Right atrium auricular region (tissue), 2 donors: Measurements from ENCODE around the gene INO80D. TPM values are rescaled to one million over a fixed set of nuclear protein-coding genes. Genes with fewer than 3 reads are reported as not detected.
"Not testable (repeated sequence)": the region's sequence is repeated elsewhere in the genome, so short reads cannot be mapped to it uniquely, and the experiment has no call there.

Experiments used
- DNase-seq: peaks from one replicate; pipeline ENCODE4 v3.0.0-alpha.2; 2019; ENCODE audit warnings: low spot score
- H3K27ac ChIP-seq, 2 donors: fragments of 200-600 bp; sonication (generic); 1 replicate in 1 of 2; 2 replicates in 1 of 2; pipeline ENCODE4 v1.5.1; 2016 to 2019
- H3K27me3 ChIP-seq, 2 donors: fragments of 200-600 bp; sonication (generic); one replicate each; pipeline versions ENCODE4 v1.5.1 to v1.6.0; 2017 to 2019
- H3K36me3 ChIP-seq: fragments of 200-600 bp; sonication (generic); one replicate; pipeline ENCODE4 v1.5.1; 2016
- H3K4me1 ChIP-seq, 2 donors: fragments of 200-600 bp; sonication (generic); one replicate each; pipeline versions ENCODE4 v1.5.1 to v1.6.0; 2017 to 2019
- H3K4me3 ChIP-seq, 2 donors: fragments of 200-600 bp; sonication (generic); 1 replicate in 1 of 2; 2 replicates in 1 of 2; pipeline ENCODE4 v1.5.1; 2017 to 2019; ENCODE audit warnings: mild to moderate bottlenecking in 1 of 2, moderate library complexity in 1 of 2
- H3K9me3 ChIP-seq, 2 donors: fragments of 200-600 bp; sonication (generic); one replicate each; pipeline ENCODE4 v1.5.1; 2019
- CTCF ChIP-seq, 2 donors: fragments of 200-600 bp; sonication (generic); IDR thresholded peaks; one replicate each; pipeline ENCODE4 v1.5.1; 2019; ENCODE audit warnings: antibody characterized with exemption in 2 of 2
- total RNA-seq, 2 donors: library from RNA; depleted of rRNA; stranded (reverse); fragments of >200 nt; gene quantifications; one replicate each; pipeline ENCODE4 v1.1.0, GENCODE V29; 2016

The INO80D gene
- total RNA-seq, 2 donors from 2014 or later = 10.2 to 12.9 TPM

GRCh38 chr2:206051912-206052311 lies 34.1 kb downstream of the INO80D start:
- H3K36me3 ChIP-seq = peaks cover 13% of the 10 kb centered on the region
- H3K27ac ChIP-seq = no peak overlapping the region
- H3K4me1 ChIP-seq = no peaks in the 10 kb centered on the region
- H3K4me3 ChIP-seq = no peak overlapping the region
- TF ChIP-seq CTCF (IDR thresholded peaks at IDR 0.05) = no peak
- no peaks in the 10 kb centered on the region for H3K27me3 ChIP-seq
- H3K9me3 ChIP-seq = no peaks in the 10 kb centered on the region
- no peak for DNase-seq

- no peaks in the 10 kb centered on the region for H3K9me3 ChIP-seq
- no peak for TF ChIP-seq CTCF (IDR thresholded peaks at IDR 0.05)
- H3K27ac ChIP-seq = no peak overlapping the region
- H3K36me3 ChIP-seq = peaks cover 7% of the 10 kb centered on the region
- H3K4me1 ChIP-seq = no peaks in the 10 kb centered on the region
- H3K4me3 ChIP-seq = no peak overlapping the region
- DNase-seq = no peak
- no peaks in the 10 kb centered on the region for H3K27me3 ChIP-seq
These were observed 36.6 kb downstream of the INO80D start for GRCh38 chr2:206049392-206049791.

GRCh38 chr2:206045251-206045650 lies 40.7 kb downstream of the INO80D start:
- DNase-seq = no peak
- peaks cover 12% of the 10 kb centered on the region for H3K36me3 ChIP-seq

GRCh38 chr2:206040525-206040924 lies 45.4 kb downstream of the INO80D start:
- TF ChIP-seq CTCF (IDR thresholded peaks at IDR 0.05) = no peak
- Histone ChIP-seq H3K27ac (no peak overlapping the region), H3K36me3 (peaks cover 12% of the 10 kb centered on the region), H3K9me3 (no peaks in the 10 kb centered on the region), H3K4me1 (no peaks in the 10 kb centered on the region), H3K4me3 (no peak overlapping the region), H3K27me3 (no peaks in the 10 kb centered on the region)
- DNase-seq = no peak

More at GRCh38 chr2:206045251-206045650, 40.7 kb downstream of the INO80D start:
- H3K9me3 ChIP-seq = no peaks in the 10 kb centered on the region
- no peak overlapping the region for H3K4me3 ChIP-seq
- no peak overlapping the region for H3K27ac ChIP-seq
- TF ChIP-seq CTCF (IDR thresholded peaks at IDR 0.05) = no peak
- no peaks in the 10 kb centered on the region for H3K27me3 ChIP-seq
- no peaks in the 10 kb centered on the region for H3K4me1 ChIP-seq

- not testable (repeated sequence) for H3K36me3 ChIP-seq, H3K9me3 ChIP-seq
These were observed 50.6 kb downstream of the INO80D start for GRCh38 chr2:206035393-206035792.

GRCh38 chr2:206033452-206033851 lies 52.5 kb downstream of the INO80D start:
- not testable (repeated sequence) for DNase-seq, H3K36me3 ChIP-seq, H3K27me3 ChIP-seq, H3K27ac ChIP-seq, H3K4me1 ChIP-seq, H3K4me3 ChIP-seq, H3K9me3 ChIP-seq

More at GRCh38 chr2:206035393-206035792, 50.6 kb downstream of the INO80D start:
- not testable (repeated sequence) for H3K4me3 ChIP-seq, H3K27me3 ChIP-seq, H3K27ac ChIP-seq, DNase-seq, H3K4me1 ChIP-seq

GRCh38 chr2:206031950-206032567 lies 53.9 kb downstream of the INO80D start:
- no peak overlapping the region for H3K27ac ChIP-seq
- no peaks in the 10 kb centered on the region for H3K27me3 ChIP-seq
- H3K36me3 ChIP-seq = peaks cover 13% of the 10 kb centered on the region
- H3K9me3 ChIP-seq = no peaks in the 10 kb centered on the region
- H3K4me3 ChIP-seq = no peak overlapping the region
- H3K4me1 ChIP-seq = no peaks in the 10 kb centered on the region
- TF ChIP-seq CTCF (IDR thresholded peaks at IDR 0.05) = no peak
- no peak for DNase-seq
